ENCODE results near the gene LRSAM1.

The LRSAM1 gene

GRCh38 chr9:127450830-127451607 lies at the start of gene LRSAM1, which contains the start of gene RPL12:
Gene LRSAM1, plus strand, starts transcription at chr9:127451510. Its CDS starts 3,018 bp downstream, at chr9:127454528.
Gene RPL12, minus strand, starts transcription at chr9:127451406. Its CDS starts 89 bp downstream, at chr9:127451317.
- DNase-seq (ENCODE audit: low spot score), result peak; percentile 99

- DNase-seq (ENCODE audit: low spot score), result no peak
These were observed 48.8 kb upstream of the LRSAM1 start for GRCh38 chr9:127402401-127403090.

GRCh38 chr9:127403507-127404192 lies 47.7 kb upstream of the LRSAM1 start:
- DNase-seq (ENCODE audit: low spot score), result no peak

- DNase-seq (ENCODE audit: low spot score), result no peak
These were observed 46.7 kb upstream of the LRSAM1 start for GRCh38 chr9:127404631-127405030.

- DNase-seq (ENCODE audit: low spot score), result no peak
These were observed 45.8 kb upstream of the LRSAM1 start for GRCh38 chr9:127405344-127406125.

GRCh38 chr9:127406799-127407491 lies 44.4 kb upstream of the LRSAM1 start:
- DNase-seq (ENCODE audit: low spot score), result no peak

- no peak for DNase-seq (ENCODE audit: low spot score)
These were observed 43.8 kb upstream of the LRSAM1 start for GRCh38 chr9:127407492-127407843.

- no peak for DNase-seq (ENCODE audit: low spot score)
These were observed 40.2 kb upstream of the LRSAM1 start for GRCh38 chr9:127411122-127411521.

- DNase-seq (ENCODE audit: low spot score), result no peak
These were observed 36.2 kb upstream of the LRSAM1 start for GRCh38 chr9:127415141-127415540.

GRCh38 chr9:127415657-127416056 lies 35.7 kb upstream of the LRSAM1 start:
- no peak for DNase-seq (ENCODE audit: low spot score)

- DNase-seq (ENCODE audit: low spot score), result no peak
These were observed 33.9 kb upstream of the LRSAM1 start for GRCh38 chr9:127417131-127418036.

- DNase-seq (ENCODE audit: low spot score), result no peak
These were observed 33.3 kb upstream of the LRSAM1 start for GRCh38 chr9:127418037-127418471.

- no peak for DNase-seq (ENCODE audit: low spot score)
These were observed 32.0 kb upstream of the LRSAM1 start for GRCh38 chr9:127419348-127419747.

- DNase-seq (ENCODE audit: low spot score), result no peak
These were observed 30.3 kb upstream of the LRSAM1 start for GRCh38 chr9:127421057-127421456.

- no peak for DNase-seq (ENCODE audit: low spot score)
These were observed 29.1 kb upstream of the LRSAM1 start for GRCh38 chr9:127422133-127422782.

GRCh38 chr9:127422787-127423186 lies 28.5 kb upstream of the LRSAM1 start:
- DNase-seq (ENCODE audit: low spot score), result no peak

GRCh38 chr9:127423476-127423933 lies 27.8 kb upstream of the LRSAM1 start:
- DNase-seq (ENCODE audit: low spot score), result no peak

GRCh38 chr9:127423934-127424675 lies 27.2 kb upstream of the LRSAM1 start, which contains the start of gene ZNF79:
Gene ZNF79, plus strand, starts transcription at chr9:127424382. Its CDS starts 406 bp downstream, at chr9:127424788.
- peak; percentile 98 for DNase-seq (ENCODE audit: low spot score)

GRCh38 chr9:127424676-127424999 lies 26.7 kb upstream of the LRSAM1 start:
- DNase-seq (ENCODE audit: low spot score), result no peak

Data from left forelimb (tissue), 1 donor.